ENCODE data around the gene LMO1.

Gene LMO1

GRCh38 chr11:8249482-8249881 lies 14.2 kb downstream of the LMO1 start:
- DNase-seq (ENCODE audit: low spot score): no peak

GRCh38 chr11:8248786-8249185 lies 14.9 kb downstream of the LMO1 start:
- DNase-seq (ENCODE audit: low spot score): no peak

GRCh38 chr11:8247312-8247711 lies 16.4 kb downstream of the LMO1 start:
- DNase-seq (ENCODE audit: low spot score): no peak

GRCh38 chr11:8243458-8243857 lies 20.2 kb downstream of the LMO1 start:
- DNase-seq (ENCODE audit: low spot score): peak; percentile 54

GRCh38 chr11:8242499-8243280 lies 21.0 kb downstream of the LMO1 start:
- peak; percentile 74 for DNase-seq (ENCODE audit: low spot score)

- DNase-seq (ENCODE audit: low spot score): no peak
These were observed 21.6 kb downstream of the LMO1 start for GRCh38 chr11:8242118-8242475.

- no peak for DNase-seq (ENCODE audit: low spot score)
These were observed 22.1 kb downstream of the LMO1 start for GRCh38 chr11:8241373-8242117.

- no peak for DNase-seq (ENCODE audit: low spot score)
These were observed 24.0 kb downstream of the LMO1 start for GRCh38 chr11:8239536-8240228.

- DNase-seq (ENCODE audit: low spot score): no peak
These were observed 24.6 kb downstream of the LMO1 start for GRCh38 chr11:8239040-8239439.

GRCh38 chr11:8237453-8237852 lies 26.2 kb downstream of the LMO1 start:
- DNase-seq (ENCODE audit: low spot score): no peak

GRCh38 chr11:8235925-8236324 lies 27.8 kb downstream of the LMO1 start:
- no peak for DNase-seq (ENCODE audit: low spot score)

GRCh38 chr11:8234910-8235309 lies 28.8 kb downstream of the LMO1 start:
- DNase-seq (ENCODE audit: low spot score): no peak

- peak; percentile 52 for DNase-seq (ENCODE audit: low spot score)
These were observed 29.3 kb downstream of the LMO1 start for GRCh38 chr11:8234425-8234821.

- peak; percentile 83 for DNase-seq (ENCODE audit: low spot score)
These were observed 29.8 kb downstream of the LMO1 start for GRCh38 chr11:8233691-8234424.

GRCh38 chr11:8232849-8233606 lies 30.6 kb downstream of the LMO1 start:
- DNase-seq (ENCODE audit: low spot score): peak; percentile 61

- DNase-seq (ENCODE audit: low spot score): no peak
These were observed 31.3 kb downstream of the LMO1 start for GRCh38 chr11:8232414-8232813.

- peak; percentile 61 for DNase-seq (ENCODE audit: low spot score)
These were observed 31.7 kb downstream of the LMO1 start for GRCh38 chr11:8231979-8232378.

GRCh38 chr11:8230921-8231847 lies 32.5 kb downstream of the LMO1 start:
- DNase-seq (ENCODE audit: low spot score): no peak

GRCh38 chr11:8230178-8230859 lies 33.4 kb downstream of the LMO1 start:
- no peak for DNase-seq (ENCODE audit: low spot score)

Data from SK-N-DZ (cell line).